GM10248 (cell line): ENCODE results near the gene CLEC20A.
A peak's percentile ranks its signal among the peaks of the same experiment; 100 is the strongest.

Experiments
- CTCF ChIA-PET: fragments of 300-600 bp; sonication (Branson Sonifier 250); formaldehyde crosslinking; extraction: SDS; loops from one replicate; lab custom pipeline; 2021; ENCODE audit warnings: antibody characterized with exemption; lab: Yijun Ruan, JAX
- POLR2A ChIA-PET: fragments of 350-650 bp; sonication (Branson Sonifier 250); formaldehyde crosslinking; extraction: SDS; loops from one replicate; lab custom pipeline; 2020; ENCODE audit warnings: antibody characterized with exemption; lab: Yijun Ruan, JAX
- DNase-seq: peaks from one replicate; pipeline ENCODE4 v3.0.0; 2012; ENCODE audit errors: extremely low spot score
- TF ChIP-seq, protein P1 (sequence below): IDR thresholded peaks from 2 replicates; pipeline ENCODE4 v1.5.1; 2012; ENCODE audit warnings: mild to moderate bottlenecking, low read depth; ENCODE audit errors: extremely low read depth, missing control alignments, control extremely low read depth

Gene CLEC20A

DNA sequence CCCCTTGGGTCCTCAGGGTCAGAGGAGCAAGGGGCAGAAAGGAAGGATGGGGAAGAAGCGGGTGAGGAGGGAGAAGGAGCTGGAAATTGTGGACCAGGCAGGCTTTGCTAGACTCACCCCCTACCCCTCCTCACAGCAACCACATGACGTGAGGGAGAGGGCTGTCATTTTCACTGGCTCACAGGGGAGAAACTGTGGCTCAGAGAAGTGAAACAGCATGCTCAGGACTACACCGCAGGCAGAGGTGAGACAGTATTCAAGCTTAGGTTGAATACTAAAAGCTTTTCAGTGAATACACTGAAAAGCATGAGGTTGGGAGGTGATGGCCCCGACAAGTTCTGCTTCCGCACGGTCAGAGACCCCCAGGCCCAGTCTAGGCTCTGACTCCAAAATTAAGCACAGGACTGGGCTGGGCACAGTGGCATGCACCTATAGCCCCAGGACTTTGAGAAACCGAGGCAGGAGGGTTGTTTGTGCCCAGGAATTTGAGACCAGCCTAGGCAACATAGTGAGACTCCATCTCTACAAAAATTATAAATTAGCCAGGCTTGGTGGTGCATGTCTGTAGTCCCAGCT is 1.2 kb upstream of the CLEC20A start:
- CTCF ChIA-PET = no interaction called here
- TF ChIP-seq, protein P1, sequence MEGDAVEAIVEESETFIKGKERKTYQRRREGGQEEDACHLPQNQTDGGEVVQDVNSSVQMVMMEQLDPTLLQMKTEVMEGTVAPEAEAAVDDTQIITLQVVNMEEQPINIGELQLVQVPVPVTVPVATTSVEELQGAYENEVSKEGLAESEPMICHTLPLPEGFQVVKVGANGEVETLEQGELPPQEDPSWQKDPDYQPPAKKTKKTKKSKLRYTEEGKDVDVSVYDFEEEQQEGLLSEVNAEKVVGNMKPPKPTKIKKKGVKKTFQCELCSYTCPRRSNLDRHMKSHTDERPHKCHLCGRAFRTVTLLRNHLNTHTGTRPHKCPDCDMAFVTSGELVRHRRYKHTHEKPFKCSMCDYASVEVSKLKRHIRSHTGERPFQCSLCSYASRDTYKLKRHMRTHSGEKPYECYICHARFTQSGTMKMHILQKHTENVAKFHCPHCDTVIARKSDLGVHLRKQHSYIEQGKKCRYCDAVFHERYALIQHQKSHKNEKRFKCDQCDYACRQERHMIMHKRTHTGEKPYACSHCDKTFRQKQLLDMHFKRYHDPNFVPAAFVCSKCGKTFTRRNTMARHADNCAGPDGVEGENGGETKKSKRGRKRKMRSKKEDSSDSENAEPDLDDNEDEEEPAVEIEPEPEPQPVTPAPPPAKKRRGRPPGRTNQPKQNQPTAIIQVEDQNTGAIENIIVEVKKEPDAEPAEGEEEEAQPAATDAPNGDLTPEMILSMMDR = no peak
- DNase-seq = no peak
- POLR2A ChIA-PET = no interaction called here

DNA sequence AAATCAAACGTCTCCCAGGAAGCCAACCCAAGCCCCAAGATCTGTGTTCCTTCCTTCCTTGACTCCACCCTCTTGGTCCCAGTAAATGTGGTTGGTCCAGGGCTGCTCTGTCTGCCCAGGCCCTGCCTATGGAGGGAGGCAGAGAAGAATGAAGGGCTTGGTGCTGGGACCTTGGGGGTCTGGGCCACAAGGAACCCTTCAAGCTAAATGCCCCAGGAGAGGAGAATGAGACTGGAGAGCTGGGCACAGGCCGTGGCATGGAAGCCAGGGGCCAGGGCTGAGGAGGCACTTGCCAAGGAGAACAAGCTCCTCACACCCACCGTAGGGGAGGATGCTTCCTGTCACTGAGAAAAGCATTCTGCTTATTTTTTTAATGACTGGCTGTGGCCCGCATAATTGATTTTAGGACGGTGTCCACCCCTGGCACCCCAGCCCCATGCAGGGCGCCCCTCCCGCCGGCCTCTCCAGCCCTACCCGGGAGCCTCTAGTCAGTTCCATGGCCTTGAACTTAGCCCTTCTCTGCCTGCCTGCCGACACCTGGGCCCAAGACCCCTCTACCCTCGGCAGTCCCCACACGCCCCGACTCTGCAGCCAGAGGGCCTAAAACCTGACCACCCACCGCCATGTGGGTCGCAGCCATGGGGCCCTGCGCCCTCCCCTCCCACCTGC is 889 bp downstream of the CLEC20A start:
- no peak for DNase-seq
- CTCF ChIA-PET = interaction anchor here (0.8 to 1.7 kb wide), 4 partner anchors 8 to 185 kb away, joined by 3 to 4 read pairs (median 4); no protein-coding TSS in a partner anchor
- POLR2A ChIA-PET = no interaction called here
- TF ChIP-seq, protein P1 = no peak

DNA sequence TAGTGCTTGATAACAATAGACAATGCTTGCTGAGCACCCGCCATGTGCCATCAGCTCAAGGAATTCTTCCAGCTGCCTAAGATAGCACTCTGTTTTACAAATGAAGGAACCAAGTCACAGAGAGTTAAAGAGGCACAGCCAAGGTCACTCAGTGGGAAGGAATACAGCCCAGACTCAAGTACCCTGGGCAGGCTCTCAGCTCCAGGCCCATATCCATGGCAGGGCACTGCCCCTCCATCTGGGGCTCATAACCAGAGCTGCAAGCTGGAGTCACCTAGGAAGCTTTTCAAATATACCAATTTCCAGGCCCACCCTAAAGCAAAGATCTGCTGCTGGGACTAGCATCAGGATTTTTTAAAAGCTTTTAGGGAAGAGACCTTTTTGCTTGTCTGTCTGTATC is 1.6 kb downstream of the CLEC20A start:
- ChIA-PET POLR2A (no interaction called here), CTCF (interaction anchor here (0.8 to 1.6 kb wide), 4 partner anchors 9 to 184 kb away, joined by 3 to 4 read pairs (median 4); no protein-coding TSS in a partner anchor)
- no peak for DNase-seq
- TF ChIP-seq, protein P1 = no peak

DNA sequence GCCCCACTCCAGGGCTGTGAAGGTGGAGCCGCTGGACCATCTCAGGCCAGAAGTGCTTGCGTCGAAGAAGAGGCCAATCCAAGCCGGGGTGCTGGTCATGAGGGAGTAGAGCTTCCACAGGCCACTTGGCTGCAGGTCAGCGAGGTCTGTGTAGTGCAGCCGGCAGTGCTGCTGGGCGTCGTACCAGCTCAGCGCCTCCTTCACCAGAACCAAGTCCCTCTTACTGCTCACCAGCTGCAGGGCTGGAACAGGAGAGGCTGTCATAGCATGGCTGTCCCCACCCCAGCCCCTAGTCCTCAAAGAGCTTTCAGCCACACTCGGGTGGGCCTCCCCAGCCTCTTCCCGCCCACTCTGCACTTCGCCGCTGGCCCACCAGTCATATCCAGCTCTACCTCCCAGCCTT is 2.2 kb downstream of the CLEC20A start:
- TF ChIP-seq, protein P1 = no peak
- POLR2A ChIA-PET = no interaction called here
- CTCF ChIA-PET = interaction anchor here (1.3 to 1.6 kb wide), 3 partner anchors 9 to 183 kb away, joined by 4 read pairs; no protein-coding TSS in a partner anchor
- no peak for DNase-seq

DNA sequence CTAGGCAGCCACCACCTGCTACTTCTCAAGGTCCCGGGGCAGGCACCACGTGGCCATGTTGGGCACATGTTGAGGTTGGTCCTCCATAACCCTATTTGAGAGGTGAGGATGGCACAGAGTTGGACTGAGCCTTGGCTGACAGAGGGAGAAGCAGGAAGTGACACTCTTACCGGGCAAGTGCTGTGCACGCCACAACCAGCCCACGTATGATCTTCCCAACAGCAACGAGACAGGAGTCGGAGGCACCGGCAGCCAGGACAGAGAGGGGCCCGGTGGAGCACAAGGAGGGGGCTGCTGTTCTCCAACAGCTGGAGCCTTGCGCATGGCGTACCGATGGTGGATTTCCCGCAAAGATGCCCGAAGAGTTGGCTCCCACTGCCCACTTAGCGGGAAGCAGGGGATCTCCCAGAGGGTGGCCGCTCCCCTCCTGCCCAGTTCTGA is 3.4 kb downstream of the CLEC20A start:
- DNase-seq = peak; percentile 8
- TF ChIP-seq, protein P1 = no peak
- POLR2A ChIA-PET = no interaction called here
- CTCF ChIA-PET = interaction anchor here (1.8 kb wide), 1 partner anchor 9 kb away, joined by 8 read pairs; no protein-coding TSS in a partner anchor

- TF ChIP-seq, protein P1 = no peak
- POLR2A ChIA-PET = no interaction called here
- DNase-seq = no peak
- CTCF ChIA-PET = interaction anchor here (1.8 kb wide), 1 partner anchor 10 kb away, joined by 8 read pairs; no protein-coding TSS in a partner anchor
Observed at GRCh38 chr1:178492341-178492740, 4.4 kb downstream of the CLEC20A start.
